Panc1 (cell line): ENCODE data around the gene NKAIN2. TPM values are rescaled to one million over a fixed set of nuclear protein-coding genes. Genes with fewer than 3 reads are reported as not detected.
A peak's percentile ranks its signal among the peaks of the same experiment; 100 is the strongest.
"Not testable (repeated sequence)": the region's sequence is repeated elsewhere in the genome, so short reads cannot be mapped to it uniquely, and the experiment has no call there.

ENCODE experiments used
- ATAC-seq: fragments of 200-7000 bp; cut with Tn5 transposase; 2 replicates; pipeline ENCODE4 v1.9.1; 2020; ENCODE audit warnings: mild to moderate bottlenecking, moderate library complexity
- BruUV-seq: library from RNA; stranded (reverse); fragments of 400-500 nt; replicated peaks from 2 replicates; lab custom pipeline; 2021; lab: Mats Ljungman, UMichigan
- CTCF ChIA-PET: fragments of 300-600 bp; sonication (Branson Sonifier 250); formaldehyde crosslinking; loops from one replicate; lab custom pipeline; 2022; ENCODE audit warnings: antibody characterized with exemption; lab: Charles Lee
- POLR2A ChIA-PET: fragments of 300-600 bp; sonication (Branson Sonifier 250); formaldehyde crosslinking; loops from one replicate; lab custom pipeline; 2022; ENCODE audit warnings: antibody characterized with exemption; lab: Charles Lee
- DNase-seq: peaks from one replicate; pipeline ENCODE4 v3.0.0-alpha.2; 2010; ENCODE audit warnings: low read depth, low spot score
- H3K27ac ChIP-seq: 2 replicates; pipeline ENCODE4 v1.5.1; 2011; ENCODE audit warnings: mild to moderate bottlenecking, low read length, inconsistent platforms
- H3K27me3 ChIP-seq: fragments of 200-500 bp; sonication (Bioruptor generic); 2 replicates; pipeline ENCODE4 v1.6.0; 2014; ENCODE audit warnings: low read length, inconsistent platforms; ENCODE audit not compliant: control insufficient read depth, insufficient read depth
- H3K36me3 ChIP-seq: fragments of 200-500 bp; sonication (Bioruptor generic); 2 replicates; pipeline ENCODE4 v1.5.1; 2014; ENCODE audit warnings: inconsistent platforms, mild to moderate bottlenecking, low read length, moderate library complexity; ENCODE audit not compliant: control insufficient read depth, insufficient read depth
- H3K4me1 ChIP-seq: 2 replicates; pipeline ENCODE4 v1.5.1; 2011; ENCODE audit warnings: inconsistent platforms, mild to moderate bottlenecking, low read length, moderate library complexity; ENCODE audit not compliant: control insufficient read depth, insufficient read depth
- H3K4me3 ChIP-seq, 2 experiments: 2 replicates each; pipeline ENCODE4 v1.5.1; 2011 to 2012; ENCODE audit warnings: low read depth in 2 of 2, low read length in 2 of 2, mild to moderate bottlenecking in 2 of 2, inconsistent platforms in 1 of 2, moderate library complexity in 1 of 2
- H3K9me3 ChIP-seq: fragments of 200-500 bp; sonication (Bioruptor generic); 2 replicates; pipeline ENCODE4 v1.5.1; 2014; ENCODE audit warnings: low read depth, mild to moderate bottlenecking, inconsistent platforms, low read length, moderate library complexity; ENCODE audit not compliant: control insufficient read depth, insufficient read depth
- CTCF ChIP-seq: fragments of 450-650 bp; IDR thresholded peaks from 2 replicates; pipeline ENCODE4 v1.5.1; 2017; ENCODE audit warnings: mild to moderate bottlenecking
- POLR2AphosphoS5 ChIP-seq: IDR thresholded peaks from 2 replicates; pipeline ENCODE4 v1.6.1; 2012; ENCODE audit warnings: mild to moderate bottlenecking, low read depth, low read length, moderate library complexity
- REST ChIP-seq, 2 experiments: IDR thresholded peaks; 2 replicates each; pipeline ENCODE4 v1.6.1; 2011 to 2012; ENCODE audit warnings: low read depth in 2 of 2, control low read depth in 1 of 2, low read length in 1 of 2, mild to moderate bottlenecking in 1 of 2, moderate library complexity in 1 of 2; ENCODE audit not compliant: insufficient read depth in 1 of 2
- SIN3A ChIP-seq: IDR thresholded peaks from 2 replicates; pipeline ENCODE4 v1.6.1; 2012; ENCODE audit warnings: low read depth, mild to moderate bottlenecking, low read length, moderate library complexity, borderline replicate concordance; ENCODE audit not compliant: insufficient read depth
- TCF7L2 ChIP-seq: IDR thresholded peaks from 2 replicates; pipeline ENCODE4 v1.6.1; 2011; ENCODE audit warnings: mild to moderate bottlenecking, low read depth, low read length, inconsistent platforms
- in situ Hi-C: cut with HindIII; loops from 2 replicates; pipeline ENCODE4 v1.10.0; 2016; ENCODE audit warnings: low sequenced_read_pairs, low pct_unique_long_range_greater_than_20kb
- intact Hi-C: fragments of 100-400 bp; cut with micrococcal nuclease; formaldehyde crosslinking; loops from one replicate; pipeline ENCODE4 v1.10.0; 2022; ENCODE audit not compliant: unreplicated experiment
- total RNA-seq: library from RNA; stranded (reverse); gene quantifications from one replicate; pipeline ENCODE4 v1.2.1, GENCODE V29; 2021; ENCODE audit not compliant: unreplicated experiment

Gene NKAIN2
- total RNA-seq, 1 experiment from 2014 or later: 2.6 TPM

- intact Hi-C loops: no loop called here
- peaks cover 4% of the 10 kb centered on the region; the same call in 1 of the 2 replicates for H3K4me1 ChIP-seq
- ATAC-seq (no peak), DNase-seq (no peak)
- H3K4me3 ChIP-seq: no peak overlapping the region
- BruUV-seq: no TSS peak
- in situ Hi-C loops: no loop called here
- TF ChIP-seq POLR2AphosphoS5 (no peak), TCF7L2 (no peak), REST (IDR thresholded peaks at IDR 0.05; ENCODE audit: insufficient read depth in 1 of 2, low read depth in 2 of 2, low read length in 1 of 2) (no peak), SIN3A (no peak), CTCF (no peak)
- H3K36me3 ChIP-seq: no peaks in the 10 kb centered on the region
- H3K27ac ChIP-seq: peak overlapping the region; percentile 36; the same call in 1 of the 2 replicates
- POLR2A ChIA-PET: no interaction called here
- CTCF ChIA-PET: no interaction called here
- peaks cover 4% of the 10 kb centered on the region; the same call in 1 of the 2 replicates for H3K9me3 ChIP-seq
- H3K27me3 ChIP-seq: no peaks in the 10 kb centered on the region
Measured at GRCh38 chr6:124462750-124463149, 659.1 kb downstream of the NKAIN2 start.

- Histone ChIP-seq H3K36me3 (no peaks in the 10 kb centered on the region), H3K4me3 (no peak overlapping the region), H3K4me1 (peaks cover 4% of the 10 kb centered on the region; the same call in 1 of the 2 replicates), H3K27me3 (no peaks in the 10 kb centered on the region), H3K9me3 (peaks cover 4% of the 10 kb centered on the region; the same call in 1 of the 2 replicates), H3K27ac (no peak overlapping the region; the same call in 1 of the 2 replicates)
- POLR2A ChIA-PET: no interaction called here
- in situ Hi-C loops (no loop called here), intact Hi-C loops (no loop called here)
- ATAC-seq (no peak), DNase-seq (no peak)
- no TSS peak for BruUV-seq
- CTCF ChIA-PET: no interaction called here
- TF ChIP-seq TCF7L2 (no peak), POLR2AphosphoS5 (no peak), REST (IDR thresholded peaks at IDR 0.05; ENCODE audit: insufficient read depth in 1 of 2, low read depth in 2 of 2, low read length in 1 of 2) (no peak), CTCF (no peak), SIN3A (no peak)
Measured at GRCh38 chr6:124463271-124463670, 659.6 kb downstream of the NKAIN2 start.

- H3K27me3 ChIP-seq, BruUV-seq, H3K4me1 ChIP-seq, intact Hi-C loops, in situ Hi-C loops, H3K9me3 ChIP-seq, ATAC-seq, CTCF ChIA-PET, DNase-seq, H3K4me3 ChIP-seq, H3K36me3 ChIP-seq, H3K27ac ChIP-seq: not testable (repeated sequence)
- POLR2A ChIA-PET: interaction anchor here (0.7 kb wide), 1 partner anchor 50 kb away, joined by 3 read pairs; no protein-coding TSS in a partner anchor
Measured at GRCh38 chr6:124464600-124464999, 660.9 kb downstream of the NKAIN2 start.
